ES-I3 (cell line): ENCODE results near the gene VENTX.
"Not testable (repeated sequence)": the region's sequence is repeated elsewhere in the genome, so short reads cannot be mapped to it uniquely, and the experiment has no call there.

ENCODE experiments used
- H3K36me3 ChIP-seq: 2 replicates; pipeline ENCODE4 v1.6.1; 2013; ENCODE audit warnings: mild to moderate bottlenecking, low read length, control low read depth, moderate library complexity; ENCODE audit not compliant: insufficient read depth
- H3K4me1 ChIP-seq: 2 replicates; pipeline ENCODE4 v1.6.1; 2013; ENCODE audit warnings: mild to moderate bottlenecking, control low read depth, low read length; ENCODE audit not compliant: insufficient read depth
- H3K9ac ChIP-seq: 2 replicates; pipeline ENCODE4 v1.6.1; 2013; ENCODE audit warnings: low read depth, mild to moderate bottlenecking, low read length, moderate library complexity
- H3K9me3 ChIP-seq: 2 replicates; pipeline ENCODE4 v1.6.1; 2013; ENCODE audit warnings: mild to moderate bottlenecking, low read length, moderate library complexity; ENCODE audit not compliant: control insufficient read depth, insufficient read depth

Gene VENTX

GRCh38 chr10:133231244-133231945 lies 6.3 kb upstream of the VENTX start:
- no peaks in the 10 kb centered on the region for H3K36me3 ChIP-seq
- H3K4me1 ChIP-seq, result peaks cover under 1% of the 10 kb centered on the region; the same call in 1 of the 2 replicates
- peak overlapping the region; percentile 45 for H3K9ac ChIP-seq
- H3K9me3 ChIP-seq, result no peaks in the 10 kb centered on the region

GRCh38 chr10:133231946-133232574 lies 5.6 kb upstream of the VENTX start:
- no peaks in the 10 kb centered on the region; the same call in 1 of the 2 replicates for H3K4me1 ChIP-seq
- H3K9me3 ChIP-seq, result no peaks in the 10 kb centered on the region
- no peaks in the 10 kb centered on the region for H3K36me3 ChIP-seq
- H3K9ac ChIP-seq, result peak overlapping the region; percentile 45

GRCh38 chr10:133234796-133235195 lies 2.9 kb upstream of the VENTX start:
- peak overlapping the region; percentile 73; the same call in 1 of the 2 replicates for H3K9ac ChIP-seq
- not testable (repeated sequence) for H3K4me1 ChIP-seq

GRCh38 chr10:133235265-133235855 lies 2.3 kb upstream of the VENTX start:
- Histone ChIP-seq H3K4me1 (peaks cover 5% of the 10 kb centered on the region; the same call in 1 of the 2 replicates), H3K9me3 (no peaks in the 10 kb centered on the region), H3K9ac (peak overlapping the region; percentile 73), H3K36me3 (no peaks in the 10 kb centered on the region)

More at GRCh38 chr10:133234796-133235195, 2.9 kb upstream of the VENTX start:
- not testable (repeated sequence) for H3K36me3 ChIP-seq, H3K9me3 ChIP-seq

- no peaks in the 10 kb centered on the region for H3K9me3 ChIP-seq
- H3K4me1 ChIP-seq, result peaks cover 5% of the 10 kb centered on the region; the same call in 1 of the 2 replicates
- H3K36me3 ChIP-seq, result no peaks in the 10 kb centered on the region
- peak overlapping the region; percentile 73; the same call in 1 of the 2 replicates for H3K9ac ChIP-seq
Measured at GRCh38 chr10:133235932-133236331, 1.7 kb upstream of the VENTX start.

GRCh38 chr10:133236401-133237240 lies 1.0 kb upstream of the VENTX start:
- H3K9me3 ChIP-seq, result no peaks in the 10 kb centered on the region
- H3K9ac ChIP-seq, result peak overlapping the region; percentile 73
- no peaks in the 10 kb centered on the region for H3K36me3 ChIP-seq
- peaks cover 5% of the 10 kb centered on the region; the same call in 1 of the 2 replicates for H3K4me1 ChIP-seq

GRCh38 chr10:133237241-133237587 lies 441 bp upstream of the VENTX start:
- H3K9me3 ChIP-seq, result no peaks in the 10 kb centered on the region
- H3K36me3 ChIP-seq, result no peaks in the 10 kb centered on the region
- peak overlapping the region; percentile 73 for H3K9ac ChIP-seq
- peaks cover 5% of the 10 kb centered on the region; the same call in 1 of the 2 replicates for H3K4me1 ChIP-seq

- H3K9me3 ChIP-seq, result no peaks in the 10 kb centered on the region
- no peaks in the 10 kb centered on the region for H3K36me3 ChIP-seq
- H3K9ac ChIP-seq, result peak overlapping the region; percentile 73
- peaks cover 5% of the 10 kb centered on the region; the same call in 1 of the 2 replicates for H3K4me1 ChIP-seq
Measured at GRCh38 chr10:133238466-133238804, 780 bp downstream of the VENTX start.

- no peaks in the 10 kb centered on the region for H3K9me3 ChIP-seq
- peaks cover 5% of the 10 kb centered on the region; the same call in 1 of the 2 replicates for H3K4me1 ChIP-seq
- H3K9ac ChIP-seq, result no peak overlapping the region
- H3K36me3 ChIP-seq, result no peaks in the 10 kb centered on the region
Measured at GRCh38 chr10:133239990-133240389, 2.3 kb downstream of the VENTX start.

GRCh38 chr10:133241501-133242205 lies 4.0 kb downstream of the VENTX start:
- no peaks in the 10 kb centered on the region for H3K9me3 ChIP-seq
- H3K36me3 ChIP-seq, result no peaks in the 10 kb centered on the region
- H3K4me1 ChIP-seq, result peaks cover 8% of the 10 kb centered on the region; the same call in 1 of the 2 replicates
- H3K9ac ChIP-seq, result no peak overlapping the region

- H3K9ac ChIP-seq, result no peak overlapping the region
- H3K36me3 ChIP-seq, result no peaks in the 10 kb centered on the region
- H3K4me1 ChIP-seq, result peaks cover 8% of the 10 kb centered on the region; the same call in 1 of the 2 replicates
Measured at GRCh38 chr10:133242611-133243356, 5.1 kb downstream of the VENTX start.

GRCh38 chr10:133243593-133243992 lies 5.9 kb downstream of the VENTX start:
- peaks cover 7% of the 10 kb centered on the region; the same call in 1 of the 2 replicates for H3K4me1 ChIP-seq
- H3K9me3 ChIP-seq, result no peaks in the 10 kb centered on the region
- no peak overlapping the region for H3K9ac ChIP-seq
- no peaks in the 10 kb centered on the region for H3K36me3 ChIP-seq

More at GRCh38 chr10:133242611-133243356, 5.1 kb downstream of the VENTX start:
- H3K9me3 ChIP-seq, result no peaks in the 10 kb centered on the region
